GM18867 (cell line): ENCODE data around the gene FBXL4.

Source experiments
- ATAC-seq: cut with Tn5 transposase; IDR thresholded peaks from one replicate; pipeline ENCODE4 v1.9.1; 2021; ENCODE audit warnings: mild to moderate bottlenecking, moderate library complexity; ENCODE audit not compliant: unreplicated experiment

The FBXL4 gene

DNA sequence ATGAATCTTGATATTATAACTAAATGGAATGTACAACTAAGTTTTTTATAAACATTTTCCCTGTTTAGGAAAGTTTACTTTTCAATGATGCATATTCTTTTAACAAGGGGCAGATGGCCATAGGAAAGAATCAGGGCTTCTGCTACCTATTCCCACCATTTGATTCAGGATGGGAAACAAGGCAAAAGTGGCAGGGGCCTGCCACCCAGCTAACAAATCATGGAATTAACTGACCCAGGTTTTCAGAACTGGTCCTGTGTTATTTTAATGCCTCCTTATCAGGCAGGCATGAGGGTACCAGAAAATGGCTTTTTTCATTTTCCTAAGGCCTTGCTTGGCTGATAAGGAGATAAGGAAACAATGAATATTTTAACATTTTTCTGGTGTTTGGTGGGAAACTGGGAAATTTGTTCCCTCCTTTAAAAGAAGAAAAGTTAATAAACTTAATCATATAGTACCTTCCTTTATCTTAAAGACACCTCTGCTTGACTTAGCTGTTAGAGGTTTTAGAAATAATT, 106.7 kb downstream of the FBXL4 start:
- ATAC-seq = no peak

DNA sequence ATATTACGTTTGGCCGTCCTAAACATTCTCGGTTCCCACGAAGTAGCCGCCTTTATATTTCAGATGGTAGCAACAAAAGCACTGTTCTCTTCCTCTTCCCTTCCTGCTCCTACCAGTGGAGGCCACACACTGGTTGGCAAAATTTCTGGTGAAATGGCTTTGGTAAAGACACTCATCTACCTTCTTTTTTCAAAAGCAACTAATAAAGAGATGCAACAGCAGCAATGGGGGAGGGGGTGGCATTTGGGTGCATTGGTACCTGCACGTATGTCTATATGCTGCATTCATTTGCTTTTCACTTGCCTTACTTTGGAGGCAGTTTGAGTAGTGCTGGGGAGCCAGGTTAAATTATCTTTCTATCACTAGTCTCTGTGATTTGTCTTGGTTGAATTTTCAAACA, 107.4 kb downstream of the FBXL4 start:
- no peak for ATAC-seq

DNA sequence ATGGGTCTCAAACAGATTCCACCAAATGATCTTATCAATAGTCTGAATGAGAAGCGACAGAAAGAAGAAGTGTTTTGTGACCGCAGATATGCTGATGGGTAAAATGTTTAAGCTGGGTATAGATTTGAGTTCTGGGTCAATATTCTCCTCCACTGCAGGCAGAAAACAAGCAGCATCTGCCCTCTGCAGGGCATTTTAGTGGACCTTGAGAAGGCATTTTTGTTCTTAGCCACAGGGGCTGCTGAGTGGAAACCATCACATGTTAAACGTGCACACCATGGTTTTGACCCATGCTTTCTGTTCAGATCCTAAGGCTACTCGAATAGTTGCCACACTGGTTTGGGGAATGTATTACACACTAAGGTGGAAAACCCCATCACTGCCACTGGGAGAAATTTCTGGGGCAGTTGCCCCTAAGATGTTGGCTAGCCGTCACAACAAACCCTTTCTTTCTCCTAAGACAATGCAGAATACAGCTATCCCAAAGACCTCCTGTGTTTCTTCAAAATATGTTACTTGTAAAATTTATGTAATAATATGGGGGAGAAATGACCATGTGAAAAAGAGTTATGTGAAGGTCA, 107.9 kb downstream of the FBXL4 start:
- ATAC-seq = peak; percentile 65

DNA sequence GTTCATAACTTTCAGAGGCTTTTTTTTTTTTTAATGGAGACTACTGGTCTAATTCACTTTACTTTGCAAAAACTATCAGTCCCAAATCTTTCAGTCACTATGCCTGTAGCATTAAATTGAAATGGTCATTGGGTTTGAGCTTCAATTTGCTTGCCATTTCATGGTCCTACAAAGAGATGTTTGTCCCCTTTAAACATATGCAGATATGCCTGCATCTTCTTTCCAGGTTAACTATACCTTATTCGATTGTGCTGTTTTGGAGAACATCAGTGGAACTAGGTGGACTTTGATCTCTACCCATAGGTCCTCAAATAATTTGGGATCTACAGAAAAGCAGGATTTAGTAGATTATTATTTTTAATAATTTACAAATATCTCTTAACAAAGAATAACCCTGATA, 108.8 kb downstream of the FBXL4 start:
- no peak for ATAC-seq

DNA sequence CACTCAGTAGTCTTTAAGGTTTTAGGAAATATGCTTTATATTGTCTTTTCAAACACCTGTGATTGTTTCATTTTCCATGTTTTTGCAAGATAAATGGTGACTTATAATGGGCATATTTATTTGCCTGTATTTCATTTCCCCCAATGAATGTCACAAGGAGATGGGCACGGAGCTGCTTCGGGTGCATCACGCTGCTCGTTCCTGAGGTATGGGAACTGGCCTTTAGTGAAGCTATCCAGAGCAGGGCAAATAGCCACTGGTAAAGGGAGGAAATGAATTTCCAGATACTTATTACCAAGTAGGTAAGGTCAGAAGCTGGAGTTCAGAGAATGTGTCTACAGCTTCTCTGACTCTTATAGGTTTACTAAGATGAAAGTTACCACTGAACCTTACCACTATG, 109.7 kb downstream of the FBXL4 start:
- ATAC-seq = no peak

DNA sequence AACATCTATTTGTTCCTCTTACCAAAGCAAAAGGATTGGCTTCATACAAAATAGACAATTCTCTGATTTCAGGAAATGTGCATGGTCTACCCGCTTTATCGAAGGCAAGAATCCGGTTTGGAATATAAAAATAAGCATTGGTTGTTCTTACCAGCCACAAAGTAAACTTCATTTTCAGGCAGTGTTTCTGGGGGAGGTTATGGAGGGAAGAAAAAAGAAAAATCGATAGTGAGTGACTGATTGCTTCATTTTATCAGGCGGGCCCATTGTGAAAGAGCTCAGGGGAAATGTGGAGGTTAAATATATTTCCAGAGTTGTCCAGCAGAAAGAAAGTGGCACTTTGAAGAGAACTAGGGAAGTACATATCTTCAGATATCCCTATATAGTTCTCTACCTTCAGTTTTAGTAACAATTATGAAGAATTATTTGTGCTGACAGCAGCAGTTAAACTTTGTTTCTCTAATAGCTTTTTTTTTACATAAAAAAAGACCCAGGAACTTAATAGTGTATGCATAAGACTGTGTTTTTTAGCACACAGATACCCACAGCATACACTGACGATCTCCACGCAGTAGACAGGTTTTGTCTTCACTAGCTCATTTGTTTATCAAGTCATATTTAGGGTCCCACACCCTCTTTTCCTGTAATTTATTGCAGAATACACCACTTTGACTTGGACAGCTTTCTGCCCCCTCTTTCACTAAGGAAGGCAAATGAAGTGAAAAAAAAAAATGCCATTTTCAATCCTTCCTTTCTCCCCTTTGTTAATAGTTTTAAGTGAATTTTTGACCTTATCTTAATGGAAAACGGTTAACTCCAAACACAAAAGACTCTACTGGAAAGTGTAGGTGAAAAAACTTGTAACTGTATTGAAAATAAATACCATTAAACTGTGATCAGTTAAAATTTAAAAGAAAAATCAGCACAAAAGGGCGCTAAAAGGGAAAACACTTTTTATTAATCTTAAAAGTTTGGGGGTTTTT, 110.5 kb downstream of the FBXL4 start:
- ATAC-seq = no peak

DNA sequence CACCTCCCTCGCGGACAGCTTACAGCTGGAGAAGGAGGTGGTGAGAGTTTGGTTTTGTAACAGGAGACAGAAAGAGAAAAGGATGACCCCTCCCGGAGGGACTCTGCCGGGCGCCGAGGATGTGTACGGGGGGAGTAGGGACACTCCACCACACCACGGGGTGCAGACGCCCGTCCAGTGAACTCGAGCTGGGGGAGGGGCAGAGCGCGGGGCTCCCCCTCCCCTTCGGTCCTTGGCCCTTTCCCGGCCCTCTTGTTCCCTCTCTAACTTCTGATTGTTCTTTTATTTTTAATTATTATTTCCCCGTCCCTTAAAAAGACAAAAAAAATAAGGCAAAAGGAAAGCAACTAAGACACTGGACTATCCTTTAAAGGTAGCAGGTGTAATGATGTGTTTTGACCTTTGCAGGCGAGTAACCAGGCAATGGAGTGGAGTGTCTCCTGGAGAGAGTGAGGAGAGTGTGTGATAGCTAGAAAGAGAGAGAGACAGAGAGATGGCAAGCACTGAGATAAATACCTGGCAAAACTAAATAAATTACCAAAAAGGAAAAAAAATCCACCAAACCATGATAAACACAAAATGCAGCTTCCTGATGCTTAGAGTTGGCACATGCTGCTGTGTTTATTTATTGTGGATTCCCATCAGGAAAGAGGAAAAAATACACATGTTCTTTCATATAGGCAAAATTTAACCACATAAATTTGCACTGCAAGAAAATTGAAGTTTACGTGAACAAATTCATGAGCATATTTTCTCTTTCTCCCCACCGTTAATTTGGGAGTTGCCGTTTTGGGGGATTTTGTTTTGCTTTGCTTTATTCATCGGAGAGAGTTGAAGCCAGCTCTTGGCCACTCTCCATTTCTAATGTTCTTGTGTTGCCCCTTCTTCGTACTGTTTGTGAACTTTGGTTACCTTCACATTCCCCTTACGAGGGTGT, 111.5 kb downstream of the FBXL4 start:
- no peak for ATAC-seq

DNA sequence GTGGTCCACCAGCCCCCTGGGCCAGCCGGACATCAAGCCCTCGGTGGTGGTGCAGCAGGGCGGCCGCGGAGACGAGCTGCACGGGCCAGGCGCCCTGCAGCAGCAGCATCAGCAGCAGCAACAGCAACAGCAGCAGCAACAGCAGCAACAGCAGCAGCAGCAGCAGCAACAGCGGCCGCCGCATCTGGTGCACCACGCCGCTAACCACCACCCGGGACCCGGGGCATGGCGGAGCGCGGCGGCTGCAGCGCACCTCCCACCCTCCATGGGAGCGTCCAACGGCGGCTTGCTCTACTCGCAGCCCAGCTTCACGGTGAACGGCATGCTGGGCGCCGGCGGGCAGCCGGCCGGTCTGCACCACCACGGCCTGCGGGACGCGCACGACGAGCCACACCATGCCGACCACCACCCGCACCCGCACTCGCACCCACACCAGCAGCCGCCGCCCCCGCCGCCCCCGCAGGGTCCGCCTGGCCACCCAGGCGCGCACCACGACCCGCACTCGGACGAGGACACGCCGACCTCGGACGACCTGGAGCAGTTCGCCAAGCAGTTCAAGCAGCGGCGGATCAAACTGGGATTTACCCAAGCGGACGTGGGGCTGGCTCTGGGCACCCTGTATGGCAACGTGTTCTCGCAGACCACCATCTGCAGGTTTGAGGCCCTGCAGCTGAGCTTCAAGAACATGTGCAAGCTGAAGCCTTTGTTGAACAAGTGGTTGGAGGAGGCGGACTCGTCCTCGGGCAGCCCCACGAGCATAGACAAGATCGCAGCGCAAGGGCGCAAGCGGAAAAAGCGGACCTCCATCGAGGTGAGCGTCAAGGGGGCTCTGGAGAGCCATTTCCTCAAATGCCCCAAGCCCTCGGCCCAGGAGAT, 112.4 kb downstream of the FBXL4 start:
- no peak for ATAC-seq

DNA sequence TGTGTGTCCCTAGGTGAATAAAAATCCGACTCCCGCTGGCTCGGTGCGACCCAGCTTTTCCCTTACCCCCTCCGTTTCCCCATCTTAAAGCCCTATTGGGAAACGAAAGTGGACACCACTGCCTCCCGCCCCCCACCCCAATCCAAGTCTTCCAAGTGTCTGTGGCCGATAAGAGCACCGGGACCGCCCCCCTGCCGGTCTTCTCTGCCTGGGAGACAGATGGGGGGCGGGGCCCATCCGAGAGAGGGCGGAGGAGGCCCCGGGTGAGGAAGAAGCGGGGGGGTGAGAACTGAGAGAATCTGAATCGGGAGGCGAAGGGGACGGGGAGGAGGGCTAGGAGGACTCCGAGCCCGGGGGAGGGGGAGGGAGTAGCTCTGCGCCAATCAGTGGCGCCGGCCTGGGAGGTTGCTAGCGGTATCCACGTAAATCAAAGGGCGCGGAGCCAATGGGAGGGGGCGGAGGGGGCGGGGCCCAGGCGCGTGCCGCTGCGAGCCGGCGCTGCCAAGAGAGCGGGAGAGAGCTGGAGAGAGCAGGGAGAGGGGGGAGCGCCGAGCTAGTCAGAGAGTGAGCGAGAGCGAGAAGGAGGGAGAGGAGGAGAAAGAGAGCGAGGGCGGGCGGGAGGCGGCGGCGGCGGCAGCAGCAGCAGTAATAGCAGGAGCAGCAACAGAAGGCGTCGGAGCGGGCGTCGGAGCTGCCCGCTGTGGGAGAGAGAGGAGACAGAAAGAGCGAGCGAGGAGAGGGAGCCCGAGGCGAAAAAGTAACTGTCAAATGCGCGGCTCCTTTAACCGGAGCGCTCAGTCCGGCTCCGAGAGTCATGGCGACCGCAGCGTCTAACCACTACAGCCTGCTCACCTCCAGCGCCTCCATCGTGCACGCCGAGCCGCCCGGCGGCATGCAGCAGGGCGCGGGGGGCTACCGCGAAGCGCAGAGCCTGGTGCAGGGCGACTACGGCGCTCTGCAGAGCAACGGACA, 113.4 kb downstream of the FBXL4 start, which contains the start of gene POU3F2:
POU3F2 (plus strand) TSS at position 515 of the 972 bp plus-strand sequence; CDS start at position 815, 300 bp downstream.
- ATAC-seq = peak; percentile 73

DNA sequence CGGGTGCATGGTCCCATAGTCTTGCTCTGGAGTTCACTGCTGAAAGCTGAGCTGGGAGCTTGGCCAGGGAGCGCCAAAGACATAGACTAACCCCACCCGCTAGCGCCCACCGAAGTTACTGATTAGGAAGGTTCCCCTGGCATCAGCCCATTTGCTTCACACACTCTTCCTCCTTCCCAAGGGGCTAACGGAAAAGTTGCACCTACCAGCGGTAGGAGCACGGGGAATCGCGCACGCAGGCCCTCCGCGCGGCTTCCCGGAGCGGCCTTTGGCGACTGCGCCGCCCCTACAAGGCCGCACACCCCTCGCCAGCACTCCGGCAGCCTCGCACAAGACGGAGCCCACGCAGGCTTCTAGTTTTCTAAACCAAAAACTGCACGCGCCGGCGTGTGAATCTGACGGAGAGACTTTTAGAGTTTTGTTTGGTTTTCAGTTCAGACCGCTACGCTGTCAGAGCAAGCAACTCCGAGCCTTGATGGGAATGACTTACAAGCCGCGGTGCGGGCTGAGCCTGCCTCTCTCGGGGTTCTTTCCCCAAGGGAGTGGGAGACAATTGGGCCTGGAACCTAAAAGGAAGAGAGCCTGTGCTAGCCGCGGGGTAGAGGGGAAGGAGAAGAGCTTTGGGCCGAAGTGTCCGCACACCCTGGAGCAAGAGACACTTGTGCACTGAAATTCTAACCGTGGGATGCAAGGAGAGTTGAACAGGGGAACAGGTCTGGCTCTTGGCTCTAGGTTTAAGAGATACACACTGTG, 114.3 kb downstream of the FBXL4 start:
- no peak for ATAC-seq

DNA sequence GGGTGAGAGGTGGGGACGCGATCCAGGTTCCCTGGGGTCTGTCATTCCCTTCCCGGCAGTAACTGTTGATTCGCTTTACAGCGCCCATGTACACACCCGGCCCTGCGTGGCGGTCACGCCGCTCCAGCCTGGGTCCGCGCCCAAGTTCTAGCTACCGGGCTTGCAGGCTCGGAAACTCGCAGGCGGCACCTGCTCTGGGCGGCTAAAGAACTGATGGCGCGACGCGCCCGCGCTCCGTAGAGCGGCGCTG, 114.8 kb downstream of the FBXL4 start:
- no peak for ATAC-seq

DNA sequence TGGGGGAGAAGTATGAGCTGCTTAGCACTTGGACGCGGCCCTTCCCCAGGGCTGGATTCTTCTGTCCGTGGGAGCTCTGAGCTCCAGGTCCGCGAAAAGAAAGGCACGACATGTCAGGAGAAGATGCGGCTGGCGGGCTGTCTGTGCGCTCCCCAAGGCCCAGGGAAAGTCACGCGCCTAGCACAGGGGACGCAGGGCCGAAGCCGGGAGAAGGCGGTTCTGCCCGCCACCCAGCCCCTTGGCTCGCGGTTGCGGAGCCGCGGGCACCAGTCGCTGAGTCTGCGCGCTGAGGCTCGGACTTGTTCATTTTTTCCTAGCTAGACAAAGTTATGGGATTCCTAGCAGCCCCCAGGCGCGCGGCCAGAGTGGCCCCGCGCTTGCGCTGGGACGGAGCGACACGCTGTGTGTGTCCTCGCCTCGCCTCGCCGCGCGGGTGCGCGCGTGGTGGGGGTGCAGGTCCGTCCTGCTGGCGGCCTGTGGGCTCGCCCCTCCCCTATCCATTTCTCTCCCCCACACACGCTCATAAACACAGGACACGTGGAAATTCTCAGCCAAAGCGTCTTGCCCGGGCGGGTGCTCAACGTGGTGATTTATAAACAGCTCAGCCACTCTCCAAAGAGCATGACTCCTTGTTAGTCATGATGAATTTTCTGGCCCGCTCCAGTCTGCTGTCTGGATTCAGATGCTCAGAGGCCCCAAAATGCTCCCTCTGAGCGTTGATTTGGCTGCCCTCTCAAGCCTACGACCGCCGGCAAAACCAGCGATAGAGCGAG, 115.3 kb downstream of the FBXL4 start:
- no peak for ATAC-seq

DNA sequence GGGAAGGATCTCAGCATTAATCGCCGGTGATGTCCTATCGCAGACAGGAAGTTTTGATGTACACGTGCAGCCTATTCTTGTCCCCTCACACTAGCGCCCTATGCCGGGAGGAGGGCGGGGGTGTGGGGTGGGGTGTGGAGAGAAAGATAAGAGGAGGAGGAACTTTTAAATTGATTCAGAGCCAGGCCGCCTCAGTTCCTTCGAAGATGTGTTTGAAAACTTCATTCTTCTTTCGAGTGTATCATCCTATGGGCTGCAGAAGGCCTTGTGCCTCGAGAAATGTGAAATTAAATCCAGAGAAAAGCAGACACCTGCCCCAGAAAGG, 115.8 kb downstream of the FBXL4 start:
- no peak for ATAC-seq

DNA sequence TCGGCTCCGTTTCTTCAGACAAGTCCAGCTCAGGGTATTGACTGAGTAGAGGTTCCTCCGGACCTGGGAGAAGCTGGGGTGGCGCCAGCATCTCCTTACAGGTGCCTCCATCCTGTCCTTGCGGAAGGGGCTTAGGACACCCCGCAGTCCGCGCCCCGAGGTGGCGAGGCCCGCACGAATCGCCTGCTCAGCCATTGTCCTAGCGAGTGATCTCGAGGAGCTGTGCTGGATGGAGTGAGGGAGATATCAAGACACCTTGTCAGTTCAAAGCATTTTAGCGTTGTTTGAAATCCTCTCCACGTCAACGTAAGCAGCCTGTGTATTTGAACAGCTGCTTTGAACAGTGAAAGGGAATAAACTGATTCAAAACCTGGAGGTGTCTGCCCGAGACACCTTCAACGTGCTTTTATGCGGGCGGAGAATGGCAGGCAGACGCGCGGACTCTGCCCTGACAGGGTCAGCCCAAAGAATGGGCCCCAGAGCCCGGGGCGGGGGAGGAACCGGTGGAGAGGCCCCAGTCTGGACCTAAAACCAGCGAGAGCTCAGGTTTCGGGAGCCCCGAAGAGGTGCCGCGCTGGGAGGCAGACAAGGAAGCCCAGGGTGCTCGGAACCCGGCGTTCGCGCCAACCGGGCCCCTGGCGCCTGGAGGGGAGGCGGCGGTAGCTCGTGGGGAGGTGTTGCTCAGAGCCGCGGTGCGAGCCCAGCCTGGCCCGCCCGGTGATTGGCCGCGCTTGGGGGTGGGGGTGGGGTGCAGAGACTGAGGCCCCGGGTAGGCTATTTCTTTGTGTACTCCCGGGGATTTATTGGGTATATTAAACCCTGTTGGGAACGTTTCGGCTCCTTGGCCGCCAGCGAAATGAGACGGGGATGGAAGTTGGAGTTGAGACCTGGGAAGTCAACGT, 116.4 kb downstream of the FBXL4 start:
- no peak for ATAC-seq

DNA sequence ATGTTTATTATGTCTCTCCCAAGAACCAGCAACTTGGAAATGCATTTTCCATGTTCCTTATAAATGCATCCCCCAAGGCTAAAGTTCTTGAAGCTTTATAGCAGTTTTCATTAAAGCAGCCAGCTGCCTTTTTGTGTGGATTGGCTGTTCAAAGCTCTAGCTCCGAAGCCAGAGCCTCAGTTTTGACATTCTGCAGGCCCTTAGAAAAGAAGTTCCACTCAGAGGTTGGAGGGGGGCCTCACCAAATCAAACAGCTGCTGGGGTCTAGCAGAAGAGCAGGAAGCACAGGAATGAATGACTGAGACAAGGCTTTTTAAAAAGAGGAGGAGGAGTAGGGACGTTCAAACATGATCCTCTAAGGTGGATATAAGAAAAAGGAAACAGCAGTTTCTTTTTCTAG, 117.6 kb downstream of the FBXL4 start:
- no peak for ATAC-seq

DNA sequence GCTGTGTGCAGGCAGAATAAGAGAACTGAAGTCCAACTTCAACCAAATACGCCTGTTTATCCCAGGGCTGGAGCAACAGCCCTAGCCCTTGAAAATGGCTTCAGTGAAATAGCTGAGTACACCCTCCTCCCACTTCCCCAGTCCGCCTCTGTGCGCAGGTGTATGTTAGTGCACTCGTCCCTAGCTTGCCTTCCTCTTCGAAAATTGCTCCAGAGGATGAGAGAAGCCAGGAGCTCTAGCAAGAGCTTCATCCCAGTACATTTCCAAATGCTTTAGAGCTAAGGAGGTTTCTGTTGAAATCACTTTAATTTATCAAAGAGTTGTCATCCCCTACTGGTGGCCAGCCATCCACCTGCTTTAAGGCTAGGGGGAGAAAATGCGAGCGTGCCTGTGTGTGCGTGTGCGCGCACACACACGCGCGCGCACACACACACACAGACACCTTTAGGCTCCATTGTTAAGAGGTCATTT, 118.8 kb downstream of the FBXL4 start:
- ATAC-seq = no peak
